ENCODE results near the gene POU2F1.

POU2F1 gene

GRCh38 chr1:167237000-167237399 lies 16.3 kb downstream of the POU2F1 start:
- no peak for DNase-seq
- Histone ChIP-seq H3K9ac (ENCODE audit: low read length) (no peak overlapping the region), H3K27ac (ENCODE audit: low read length) (no peak overlapping the region), H3K4me3 (ENCODE audit: low read length) (no peak overlapping the region), H3F3A (ENCODE audit: insufficient read depth, low read length) (no peaks in the 10 kb centered on the region), H3K36me3 (replicated peaks; ENCODE audit: insufficient read depth, low read length) (no peaks in the 10 kb centered on the region), H4K20me1 (ENCODE audit: insufficient read depth, low read length) (no peaks in the 10 kb centered on the region), H2AFZ (ENCODE audit: low read length) (no peak overlapping the region), H3K9me2 (replicated peaks; ENCODE audit: insufficient read depth, low read length) (no peaks in the 10 kb centered on the region), H3K27me3 (replicated peaks; ENCODE audit: insufficient read depth, low read length) (no peaks in the 10 kb centered on the region), H3K79me2 (ENCODE audit: low read length) (peaks cover 81% of the 10 kb centered on the region), H3K4me2 (ENCODE audit: low read depth, low read length) (no peak overlapping the region), H3K9me3 (replicated peaks; ENCODE audit: insufficient read depth, low read length) (no peaks in the 10 kb centered on the region), H3K4me1 (ENCODE audit: low read length) (peaks cover 11% of the 10 kb centered on the region)
- TF ChIP-seq EZH2 (optimal IDR thresholded peaks at IDR 0.05; ENCODE audit: low read depth, low read length): no peak
- TF ChIP-seq, protein P1, sequence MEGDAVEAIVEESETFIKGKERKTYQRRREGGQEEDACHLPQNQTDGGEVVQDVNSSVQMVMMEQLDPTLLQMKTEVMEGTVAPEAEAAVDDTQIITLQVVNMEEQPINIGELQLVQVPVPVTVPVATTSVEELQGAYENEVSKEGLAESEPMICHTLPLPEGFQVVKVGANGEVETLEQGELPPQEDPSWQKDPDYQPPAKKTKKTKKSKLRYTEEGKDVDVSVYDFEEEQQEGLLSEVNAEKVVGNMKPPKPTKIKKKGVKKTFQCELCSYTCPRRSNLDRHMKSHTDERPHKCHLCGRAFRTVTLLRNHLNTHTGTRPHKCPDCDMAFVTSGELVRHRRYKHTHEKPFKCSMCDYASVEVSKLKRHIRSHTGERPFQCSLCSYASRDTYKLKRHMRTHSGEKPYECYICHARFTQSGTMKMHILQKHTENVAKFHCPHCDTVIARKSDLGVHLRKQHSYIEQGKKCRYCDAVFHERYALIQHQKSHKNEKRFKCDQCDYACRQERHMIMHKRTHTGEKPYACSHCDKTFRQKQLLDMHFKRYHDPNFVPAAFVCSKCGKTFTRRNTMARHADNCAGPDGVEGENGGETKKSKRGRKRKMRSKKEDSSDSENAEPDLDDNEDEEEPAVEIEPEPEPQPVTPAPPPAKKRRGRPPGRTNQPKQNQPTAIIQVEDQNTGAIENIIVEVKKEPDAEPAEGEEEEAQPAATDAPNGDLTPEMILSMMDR (IDR thresholded peaks at IDR 0.05; ENCODE audit: low read length): no peak
- no peak for TF ChIP-seq EZH2phosphoT487 (IDR thresholded peaks at IDR 0.05; ENCODE audit: low read length)

DNA sequence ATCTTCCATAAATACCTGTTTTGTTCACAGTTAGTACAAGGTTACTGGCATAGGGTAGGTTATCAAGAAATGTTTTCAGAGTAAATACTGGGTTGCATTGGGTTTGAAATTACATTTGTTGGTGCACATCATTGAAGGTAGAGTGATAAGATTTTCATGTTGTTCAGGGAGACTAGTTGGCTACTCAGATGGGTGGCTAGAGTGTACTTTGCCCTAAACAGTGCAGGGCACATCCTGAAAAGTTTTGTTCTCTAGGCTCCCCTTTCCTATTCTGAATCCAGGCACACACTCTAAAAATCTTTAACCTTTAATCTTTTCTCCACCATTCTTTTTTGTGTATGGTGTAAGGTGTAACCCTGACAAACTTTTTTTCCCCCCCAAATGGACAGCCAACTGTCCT lies 18.0 kb downstream of the POU2F1 start:
- Histone ChIP-seq H2AFZ (ENCODE audit: low read length) (no peak overlapping the region), H3F3A (ENCODE audit: insufficient read depth, low read length) (no peaks in the 10 kb centered on the region), H3K27me3 (replicated peaks; ENCODE audit: insufficient read depth, low read length) (no peaks in the 10 kb centered on the region), H3K9ac (ENCODE audit: low read length) (no peak overlapping the region), H4K20me1 (ENCODE audit: insufficient read depth, low read length) (no peaks in the 10 kb centered on the region), H3K79me2 (ENCODE audit: low read length) (peaks cover 86% of the 10 kb centered on the region), H3K27ac (ENCODE audit: low read length) (no peak overlapping the region), H3K4me2 (ENCODE audit: low read depth, low read length) (no peak overlapping the region), H3K4me1 (ENCODE audit: low read length) (peaks cover 11% of the 10 kb centered on the region), H3K4me3 (ENCODE audit: low read length) (no peak overlapping the region), H3K9me2 (replicated peaks; ENCODE audit: insufficient read depth, low read length) (no peaks in the 10 kb centered on the region), H3K9me3 (replicated peaks; ENCODE audit: insufficient read depth, low read length) (no peaks in the 10 kb centered on the region), H3K36me3 (replicated peaks; ENCODE audit: insufficient read depth, low read length) (no peaks in the 10 kb centered on the region)
- TF ChIP-seq, protein P1 (IDR thresholded peaks at IDR 0.05; ENCODE audit: low read length): no peak
- no peak for TF ChIP-seq EZH2phosphoT487 (IDR thresholded peaks at IDR 0.05; ENCODE audit: low read length)
- no peak for TF ChIP-seq EZH2 (optimal IDR thresholded peaks at IDR 0.05; ENCODE audit: low read depth, low read length)
- DNase-seq: no peak

DNA sequence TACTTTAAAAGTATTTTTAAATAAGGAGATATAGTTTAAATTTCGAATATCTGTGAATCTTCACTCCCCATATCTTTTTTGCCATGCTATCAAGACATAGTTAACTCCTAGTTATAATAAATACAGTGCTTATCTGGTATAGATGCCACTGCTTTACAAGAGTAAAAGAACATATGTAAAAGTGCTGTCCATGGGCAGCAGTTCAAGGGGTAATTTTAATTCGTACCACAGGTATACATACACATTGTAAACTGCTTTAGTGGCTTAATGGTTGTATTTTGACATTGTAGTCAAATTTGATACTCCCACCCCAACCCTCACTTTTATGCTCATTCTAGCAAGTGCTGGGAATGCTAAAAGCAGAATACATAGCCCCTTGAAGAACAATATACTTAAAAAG lies 18.6 kb downstream of the POU2F1 start:
- H3K79me2 ChIP-seq (ENCODE audit: low read length): peaks cover 86% of the 10 kb centered on the region

More for the DNA sequence above, 18.6 kb downstream of the POU2F1 start:
- Histone ChIP-seq H3K4me3 (ENCODE audit: low read length) (no peak overlapping the region), H3K4me2 (ENCODE audit: low read depth, low read length) (no peak overlapping the region), H3K9me2 (replicated peaks; ENCODE audit: insufficient read depth, low read length) (no peaks in the 10 kb centered on the region), H3K4me1 (ENCODE audit: low read length) (peaks cover 11% of the 10 kb centered on the region), H3K9me3 (replicated peaks; ENCODE audit: insufficient read depth, low read length) (no peaks in the 10 kb centered on the region), H3K27ac (ENCODE audit: low read length) (no peak overlapping the region), H4K20me1 (ENCODE audit: insufficient read depth, low read length) (no peaks in the 10 kb centered on the region), H3K9ac (ENCODE audit: low read length) (no peak overlapping the region), H3K27me3 (replicated peaks; ENCODE audit: insufficient read depth, low read length) (no peaks in the 10 kb centered on the region), H3K36me3 (replicated peaks; ENCODE audit: insufficient read depth, low read length) (no peaks in the 10 kb centered on the region), H3F3A (ENCODE audit: insufficient read depth, low read length) (no peaks in the 10 kb centered on the region), H2AFZ (ENCODE audit: low read length) (no peak overlapping the region)
- no peak for DNase-seq
- TF ChIP-seq EZH2 (optimal IDR thresholded peaks at IDR 0.05; ENCODE audit: low read depth, low read length): no peak
- TF ChIP-seq EZH2phosphoT487 (IDR thresholded peaks at IDR 0.05; ENCODE audit: low read length): no peak
- TF ChIP-seq, protein P1 (IDR thresholded peaks at IDR 0.05; ENCODE audit: low read length): no peak
